GM12872 (cell line): ENCODE results near the gene ELF4.

Experiments used
- CTCF ChIP-seq: IDR thresholded peaks from 3 replicates; pipeline ENCODE4 v1.5.1; 2011; ENCODE audit warnings: low read depth, mild to moderate bottlenecking, low read length, moderate library complexity; ENCODE audit not compliant: insufficient read depth

Gene ELF4

GRCh38 chrX:130139474-130140201 is 29.3 kb upstream of the ELF4 start:
- TF ChIP-seq CTCF = no peak

- no peak for TF ChIP-seq CTCF
These were observed 26.7 kb upstream of the ELF4 start for GRCh38 chrX:130136961-130137360.

- TF ChIP-seq CTCF = no peak
These were observed 26.2 kb upstream of the ELF4 start for GRCh38 chrX:130136496-130136895.

- TF ChIP-seq CTCF = no peak
These were observed 20.7 kb upstream of the ELF4 start for GRCh38 chrX:130130990-130131389.

- TF ChIP-seq CTCF = no peak
These were observed 15.0 kb upstream of the ELF4 start for GRCh38 chrX:130125091-130125874.

GRCh38 chrX:130124577-130124976 is 14.3 kb upstream of the ELF4 start:
- TF ChIP-seq CTCF = no peak

- TF ChIP-seq CTCF = no peak
These were observed 11.2 kb upstream of the ELF4 start for GRCh38 chrX:130121505-130121800.
